ENCODE data around the gene HSD17B1.

- TF ChIP-seq POLR2AphosphoS5 (IDR thresholded peaks at IDR 0.05; ENCODE audit: low read depth, low read length) (no peak), REST (IDR thresholded peaks at IDR 0.05; ENCODE audit: insufficient read depth in 1 of 2, low read depth in 2 of 2, low read length in 2 of 2) (no peak), SIN3A (IDR thresholded peaks at IDR 0.05; ENCODE audit: borderline replicate concordance, insufficient read depth, low read length) (no peak), TAF1 (IDR thresholded peaks at IDR 0.05; ENCODE audit: borderline replicate concordance, insufficient read depth, low read length) (no peak), FOXP2 (optimal IDR thresholded peaks at IDR 0.05; ENCODE audit: borderline replicate concordance, extremely low read depth, extremely low read length, insufficient read depth) (no peak)
Measured at GRCh38 chr17:42596386-42596785, 43.7 kb downstream of the HSD17B1 start.

Data from PFSK-1 (cell line).